ENCODE results near the gene TBX20. TPM values are rescaled to one million over a fixed set of nuclear protein-coding genes. Genes with fewer than 3 reads are reported as not detected.
"Not testable (repeated sequence)": the region's sequence is repeated elsewhere in the genome, so short reads cannot be mapped to it uniquely, and the experiment has no call there.

TBX20 gene
- total and polyA plus RNA-seq, 5 experiments from 2014 or later, result not detected

GRCh38 chr7:35167158-35167557 lies 86.7 kb downstream of the TBX20 start:
- DNase-seq, H3K4me3 Mint-ChIP-seq, H3K9me3 Mint-ChIP-seq, H3K36me3 Mint-ChIP-seq, H3K4me1 Mint-ChIP-seq, H3K27ac Mint-ChIP-seq, ATAC-seq, POLR2A ChIA-PET: not testable (repeated sequence)
- peaks cover 6 to 32% (median 15%) of the 10 kb centered on the region in 5 donors for H3K27me3 Mint-ChIP-seq

DNA sequence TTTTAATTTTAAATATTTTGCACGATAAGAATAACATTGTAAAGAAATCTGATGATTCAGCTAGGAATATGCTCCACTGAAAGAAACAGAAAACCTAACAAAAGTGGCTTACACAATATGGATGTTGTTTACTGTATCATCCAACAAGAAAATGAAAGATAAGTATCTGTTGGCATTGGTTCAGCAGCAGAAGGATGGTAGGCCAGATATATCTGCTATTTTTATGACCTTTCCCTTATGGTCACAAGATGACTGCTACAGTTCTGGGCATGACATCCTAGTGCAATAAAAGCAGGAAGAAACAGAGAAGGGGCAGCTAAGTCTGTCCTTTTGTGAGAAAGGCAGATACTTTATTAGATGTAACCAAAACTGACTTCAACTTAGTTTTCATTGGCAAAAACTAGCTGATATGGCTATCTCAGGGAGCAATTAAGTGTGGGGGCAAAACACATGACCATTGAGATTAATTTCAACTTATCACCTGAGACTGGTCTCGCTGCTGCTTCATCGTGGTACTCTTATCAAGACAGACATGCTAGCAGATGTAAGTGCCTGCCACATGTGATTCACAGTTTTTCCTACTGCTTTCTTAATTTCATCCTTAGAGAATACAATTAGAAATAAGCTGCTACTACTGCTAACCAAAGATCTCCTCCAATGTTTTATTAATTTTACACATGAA lies 92.7 kb downstream of the TBX20 start:
- POLR2A ChIA-PET, H3K36me3 Mint-ChIP-seq: not testable (repeated sequence)

More for the DNA sequence above, 92.7 kb downstream of the TBX20 start:
- not testable (repeated sequence) for ATAC-seq, H3K4me1 Mint-ChIP-seq, H3K9me3 Mint-ChIP-seq, H3K4me3 Mint-ChIP-seq, DNase-seq, H3K27ac Mint-ChIP-seq
- peaks cover 6 to 22% (median 11%) of the 10 kb centered on the region in 5 donors for H3K27me3 Mint-ChIP-seq

Other genes starting within 250 kb of the TBX20 start
- gene DPY19L1, start 216.6 kb downstream of the TBX20 start, total RNA-seq, result 1 to 10 TPM; 7.1 to 8.7 TPM
- 1 to 10 TPM in 1 of 3 donors, under 1 TPM in 2; 0.67 to 3.1 (median 0.76) TPM for gene DPY19L1, start 216.6 kb downstream of the TBX20 start, polyA plus RNA-seq

All from naive thymus-derived CD8-positive, alpha-beta T cell (primary cell).